Measurements from ENCODE around the gene NPTX1.

DNA sequence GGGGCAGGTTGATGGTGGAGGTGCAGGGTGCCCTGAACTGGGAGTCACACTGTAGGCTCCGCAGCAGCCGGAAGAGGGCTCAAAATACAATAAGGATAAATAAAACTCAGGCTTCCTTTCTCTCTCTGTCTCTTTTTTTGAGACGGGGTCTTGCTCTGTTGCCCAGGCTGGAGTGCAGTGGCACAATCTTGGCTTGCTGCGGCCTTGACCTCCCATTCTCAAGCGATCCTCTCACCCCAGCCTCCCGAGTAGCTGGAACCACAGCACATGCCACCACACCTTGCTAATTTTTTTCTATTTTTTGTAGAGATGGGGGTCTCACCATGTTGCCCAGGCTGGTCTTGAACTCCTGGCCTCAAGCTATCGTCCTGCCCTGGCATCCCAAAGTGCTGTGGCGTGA, 32.9 kb upstream of the NPTX1 start:
- TF ChIP-seq, protein P1, sequence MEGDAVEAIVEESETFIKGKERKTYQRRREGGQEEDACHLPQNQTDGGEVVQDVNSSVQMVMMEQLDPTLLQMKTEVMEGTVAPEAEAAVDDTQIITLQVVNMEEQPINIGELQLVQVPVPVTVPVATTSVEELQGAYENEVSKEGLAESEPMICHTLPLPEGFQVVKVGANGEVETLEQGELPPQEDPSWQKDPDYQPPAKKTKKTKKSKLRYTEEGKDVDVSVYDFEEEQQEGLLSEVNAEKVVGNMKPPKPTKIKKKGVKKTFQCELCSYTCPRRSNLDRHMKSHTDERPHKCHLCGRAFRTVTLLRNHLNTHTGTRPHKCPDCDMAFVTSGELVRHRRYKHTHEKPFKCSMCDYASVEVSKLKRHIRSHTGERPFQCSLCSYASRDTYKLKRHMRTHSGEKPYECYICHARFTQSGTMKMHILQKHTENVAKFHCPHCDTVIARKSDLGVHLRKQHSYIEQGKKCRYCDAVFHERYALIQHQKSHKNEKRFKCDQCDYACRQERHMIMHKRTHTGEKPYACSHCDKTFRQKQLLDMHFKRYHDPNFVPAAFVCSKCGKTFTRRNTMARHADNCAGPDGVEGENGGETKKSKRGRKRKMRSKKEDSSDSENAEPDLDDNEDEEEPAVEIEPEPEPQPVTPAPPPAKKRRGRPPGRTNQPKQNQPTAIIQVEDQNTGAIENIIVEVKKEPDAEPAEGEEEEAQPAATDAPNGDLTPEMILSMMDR (IDR thresholded peaks at IDR 0.05; ENCODE audit: insufficient read depth, low read length, poor library complexity, severe bottlenecking), result no peak
- TF ChIP-seq EZH2phosphoT487 (conservative IDR thresholded peaks at IDR 0.05; ENCODE audit: low read length), result no peak
